NCI-H2081 (cell line): ENCODE results near the gene MMRN1.

Source experiments
- DNase-seq, 2 experiments: peaks; one replicate each; lab custom pipeline; 2025; lab: John Stamatoyannopoulos, UW

MMRN1 gene

GRCh38 chr4:89894649-89895550 lies at the start of gene MMRN1:
TSS of gene MMRN1 (plus strand) at chr4:89894854. CDS start at chr4:89894972, 118 bp downstream.
- DNase-seq: no peak

- no peak for DNase-seq
These were observed 46.9 kb upstream of the MMRN1 start for GRCh38 chr4:89847571-89848325.

- DNase-seq: no peak
These were observed 39.4 kb upstream of the MMRN1 start for GRCh38 chr4:89855236-89855635.

GRCh38 chr4:89860971-89861370 lies 33.7 kb upstream of the MMRN1 start:
- no peak for DNase-seq

GRCh38 chr4:89863533-89863932 lies 31.1 kb upstream of the MMRN1 start:
- no peak for DNase-seq

GRCh38 chr4:89868276-89868675 lies 26.4 kb upstream of the MMRN1 start:
- DNase-seq: no peak

- DNase-seq: no peak
These were observed 25.6 kb upstream of the MMRN1 start for GRCh38 chr4:89868999-89869589.

- DNase-seq: no peak
These were observed 23.4 kb upstream of the MMRN1 start for GRCh38 chr4:89871211-89871610.

GRCh38 chr4:89876548-89876947 lies 18.1 kb upstream of the MMRN1 start:
- DNase-seq: no peak

- DNase-seq: no peak
These were observed 16.0 kb upstream of the MMRN1 start for GRCh38 chr4:89878611-89879010.

GRCh38 chr4:89879215-89879614 lies 15.4 kb upstream of the MMRN1 start:
- no peak for DNase-seq

- DNase-seq: no peak
These were observed 5.4 kb upstream of the MMRN1 start for GRCh38 chr4:89889289-89889688.

GRCh38 chr4:89897867-89898266 lies 3.2 kb downstream of the MMRN1 start:
- no peak for DNase-seq

- DNase-seq: no peak
These were observed 3.7 kb downstream of the MMRN1 start for GRCh38 chr4:89898304-89898716.

- DNase-seq: no peak
These were observed 4.5 kb downstream of the MMRN1 start for GRCh38 chr4:89899152-89899551.

GRCh38 chr4:89899854-89900253 lies 5.2 kb downstream of the MMRN1 start:
- no peak for DNase-seq

- peak; percentile 58 to 62 for DNase-seq
These were observed 7.3 kb downstream of the MMRN1 start for GRCh38 chr4:89901808-89902431.

- DNase-seq: peak in 1 of 2 experiments; percentile 31
These were observed 9.9 kb downstream of the MMRN1 start for GRCh38 chr4:89904524-89904923.

GRCh38 chr4:89906316-89906715 lies 11.7 kb downstream of the MMRN1 start:
- DNase-seq: no peak

- no peak for DNase-seq
These were observed 12.3 kb downstream of the MMRN1 start for GRCh38 chr4:89906777-89907521.

- no peak for DNase-seq
These were observed 15.2 kb downstream of the MMRN1 start for GRCh38 chr4:89909889-89910288.
